GM19467 (cell line): ENCODE measurements around the gene GIGYF2.
"Not testable (repeated sequence)": the region's sequence is repeated elsewhere in the genome, so short reads cannot be mapped to it uniquely, and the experiment has no call there.

ENCODE experiments used
- ATAC-seq: cut with Tn5 transposase; IDR thresholded peaks from one replicate; pipeline ENCODE4 v1.9.1; 2021; ENCODE audit warnings: mild to moderate bottlenecking, moderate library complexity; ENCODE audit not compliant: unreplicated experiment

The GIGYF2 gene

GRCh38 chr2:232890536-232890895 is 193.4 kb downstream of the GIGYF2 start:
- no peak for ATAC-seq

GRCh38 chr2:232890896-232891601 is 193.9 kb downstream of the GIGYF2 start:
- ATAC-seq: no peak

- ATAC-seq: no peak
Measured at GRCh38 chr2:232891621-232892071, 194.5 kb downstream of the GIGYF2 start.

GRCh38 chr2:232892221-232892620 is 195.1 kb downstream of the GIGYF2 start:
- no peak for ATAC-seq

GRCh38 chr2:232892843-232893242 is 195.7 kb downstream of the GIGYF2 start:
- ATAC-seq: no peak

GRCh38 chr2:232893834-232894233 is 196.7 kb downstream of the GIGYF2 start:
- no peak for ATAC-seq

GRCh38 chr2:232894251-232894650 is 197.1 kb downstream of the GIGYF2 start:
- ATAC-seq: no peak

- ATAC-seq: no peak
Measured at GRCh38 chr2:232894746-232895145, 197.6 kb downstream of the GIGYF2 start.

- no peak for ATAC-seq
Measured at GRCh38 chr2:232896111-232896510, 199.0 kb downstream of the GIGYF2 start.

GRCh38 chr2:232896720-232897597 is 199.8 kb downstream of the GIGYF2 start:
- ATAC-seq: no peak

- ATAC-seq: no peak
Measured at GRCh38 chr2:232897598-232898408, 200.7 kb downstream of the GIGYF2 start.

- ATAC-seq: no peak
Measured at GRCh38 chr2:232898592-232899543, 201.7 kb downstream of the GIGYF2 start.

GRCh38 chr2:232900811-232901735 is 203.9 kb downstream of the GIGYF2 start:
- ATAC-seq: no peak

- ATAC-seq: no peak
Measured at GRCh38 chr2:232901736-232902578, 204.8 kb downstream of the GIGYF2 start.

GRCh38 chr2:232903989-232904388 is 206.9 kb downstream of the GIGYF2 start:
- ATAC-seq: no peak

- ATAC-seq: not testable (repeated sequence)
Measured at GRCh38 chr2:232906867-232907717, 210.0 kb downstream of the GIGYF2 start.

- not testable (repeated sequence) for ATAC-seq
Measured at GRCh38 chr2:232907718-232908085, 210.6 kb downstream of the GIGYF2 start.
